Measurements from ENCODE around the gene PUM2.

GRCh38 chr2:20314562-20315501 lies 35.8 kb downstream of the PUM2 start:
- TF ChIP-seq CTCF (IDR thresholded peaks at IDR 0.05) (no peak), POLR2A (IDR thresholded peaks at IDR 0.05) (no peak), EP300 (IDR thresholded peaks at IDR 0.05) (no peak)

Measured in tibial nerve (tissue), 4 donors.